Measurements from ENCODE around the gene KRT4.

The KRT4 gene

GRCh38 chr12:52817699-52818238 is 3.9 kb upstream of the KRT4 start:
- H3K4me3 ChIP-seq (ENCODE audit: low read depth, low read length), result no peak overlapping the region

GRCh38 chr12:52817003-52817698 is 3.2 kb upstream of the KRT4 start:
- Histone ChIP-seq H3K9ac (no peak overlapping the region), H3K27me3 (ENCODE audit: control insufficient read depth, insufficient read depth, low read length) (no peaks in the 10 kb centered on the region), H3K9me3 (ENCODE audit: control insufficient read depth, low read length) (no peaks in the 10 kb centered on the region), H3K27ac (no peak overlapping the region), H3K4me1 (peaks cover 10% of the 10 kb centered on the region), H3K4me2 (ENCODE audit: low read length) (no peak overlapping the region), H3K79me2 (no peaks in the 10 kb centered on the region), H3K4me3 (ENCODE audit: low read depth, low read length) (no peak overlapping the region), H2AFZ (no peak overlapping the region), H3K36me3 (ENCODE audit: control insufficient read depth, insufficient read depth, low read length) (no peaks in the 10 kb centered on the region)
- TF ChIP-seq CTCF (IDR thresholded peaks at IDR 0.05), result no peak

More at GRCh38 chr12:52817699-52818238, 3.9 kb upstream of the KRT4 start:
- H3K36me3 ChIP-seq (ENCODE audit: control insufficient read depth, insufficient read depth, low read length), result no peaks in the 10 kb centered on the region
- H3K27me3 ChIP-seq (ENCODE audit: control insufficient read depth, insufficient read depth, low read length), result no peaks in the 10 kb centered on the region
- H3K79me2 ChIP-seq, result no peaks in the 10 kb centered on the region
- no peak for TF ChIP-seq CTCF (IDR thresholded peaks at IDR 0.05)
- no peak overlapping the region for H3K27ac ChIP-seq
- H3K9me3 ChIP-seq (ENCODE audit: control insufficient read depth, low read length), result no peaks in the 10 kb centered on the region
- no peak overlapping the region for H3K4me2 ChIP-seq (ENCODE audit: low read length)
- peaks cover 11% of the 10 kb centered on the region for H3K4me1 ChIP-seq
- no peak overlapping the region for H3K9ac ChIP-seq
- H2AFZ ChIP-seq, result no peak overlapping the region

- Histone ChIP-seq H3K9me3 (ENCODE audit: control insufficient read depth, low read length) (no peaks in the 10 kb centered on the region), H3K79me2 (no peaks in the 10 kb centered on the region), H3K4me2 (ENCODE audit: low read length) (no peak overlapping the region), H3K9ac (no peak overlapping the region), H3K4me1 (peaks cover 9% of the 10 kb centered on the region), H3K27me3 (ENCODE audit: control insufficient read depth, insufficient read depth, low read length) (no peaks in the 10 kb centered on the region), H3K4me3 (ENCODE audit: low read depth, low read length) (no peak overlapping the region), H3K27ac (no peak overlapping the region), H2AFZ (no peak overlapping the region), H3K36me3 (ENCODE audit: control insufficient read depth, insufficient read depth, low read length) (no peaks in the 10 kb centered on the region)
- no peak for TF ChIP-seq CTCF (IDR thresholded peaks at IDR 0.05)
Observed at GRCh38 chr12:52815676-52816588, 2.0 kb upstream of the KRT4 start.

- H3K36me3 ChIP-seq (ENCODE audit: control insufficient read depth, insufficient read depth, low read length), result no peaks in the 10 kb centered on the region
- TF ChIP-seq CTCF (IDR thresholded peaks at IDR 0.05), result no peak
- H3K4me3 ChIP-seq (ENCODE audit: low read depth, low read length), result no peak overlapping the region
- no peak overlapping the region for H2AFZ ChIP-seq
- no peak overlapping the region for H3K27ac ChIP-seq
- peaks cover 9% of the 10 kb centered on the region for H3K4me1 ChIP-seq
- no peaks in the 10 kb centered on the region for H3K9me3 ChIP-seq (ENCODE audit: control insufficient read depth, low read length)
- H3K27me3 ChIP-seq (ENCODE audit: control insufficient read depth, insufficient read depth, low read length), result no peaks in the 10 kb centered on the region
- no peak overlapping the region for H3K9ac ChIP-seq
- H3K4me2 ChIP-seq (ENCODE audit: low read length), result no peak overlapping the region
- no peaks in the 10 kb centered on the region for H3K79me2 ChIP-seq
Observed at GRCh38 chr12:52815161-52815560, 1.2 kb upstream of the KRT4 start.
